Suprapubic skin (tissue), 4 donors: ENCODE data around the gene PITRM1.

ENCODE experiments used
- CTCF ChIP-seq, 2 donors: fragments of 200-600 bp in 1 of 2; fragments of 450-650 bp in 1 of 2; sonication (generic) in 1 of 2; IDR thresholded peaks; one replicate each; pipeline ENCODE4 v1.5.1; 2016 to 2019; ENCODE audit warnings: antibody characterized with exemption in 2 of 2, mild to moderate bottlenecking in 1 of 2, moderate library complexity in 1 of 2
- EP300 ChIP-seq: sonication (generic); formaldehyde crosslinking; IDR thresholded peaks from one replicate; pipeline ENCODE4 v1.6.1; 2017; ENCODE audit warnings: antibody characterized with exemption
- POLR2A ChIP-seq, 2 donors: fragments of 450-650 bp; IDR thresholded peaks; one replicate each; pipeline ENCODE4 v1.6.1; 2017; ENCODE audit warnings: antibody characterized with exemption in 2 of 2, mild to moderate bottlenecking in 2 of 2, moderate library complexity in 2 of 2
- POLR2AphosphoS5 ChIP-seq, 3 donors: sonication (generic); formaldehyde crosslinking; IDR thresholded peaks; one replicate each; pipeline ENCODE4 v1.6.1; 2017; ENCODE audit warnings: antibody characterized with exemption in 3 of 3

GRCh38 chr10:3208481-3209406, 36.2 kb upstream of the PITRM1 start:
- TF ChIP-seq CTCF (IDR thresholded peaks at IDR 0.05) (no peak), EP300 (no peak), POLR2A (IDR thresholded peaks at IDR 0.05) (no peak), POLR2AphosphoS5 (IDR thresholded peaks at IDR 0.05) (no peak)
